Transverse colon (tissue), 4 donors: ENCODE measurements around the gene MEP1A. TPM values are rescaled to one million over a fixed set of nuclear protein-coding genes. Genes with fewer than 3 reads are reported as not detected.
"Not testable (repeated sequence)": the region's sequence is repeated elsewhere in the genome, so short reads cannot be mapped to it uniquely, and the experiment has no call there.

Experiments used
- DNase-seq: peaks from one replicate; pipeline ENCODE4 v3.0.0-alpha.2; 2019
- H3K27ac ChIP-seq, 4 donors: fragments of 200-600 bp; sonication (generic); 2 replicates each; pipeline ENCODE4 v1.5.1; 2016 to 2018; ENCODE audit warnings: inconsistent platforms in 4 of 4
- H3K27me3 ChIP-seq: fragments of 200-600 bp; sonication (generic); 2 replicates; pipeline ENCODE4 v1.5.1; 2017; ENCODE audit warnings: inconsistent platforms
- H3K36me3 ChIP-seq, 4 donors: fragments of 200-600 bp; sonication (generic); 2 replicates each; pipeline ENCODE4 v1.5.1; 2017 to 2019; ENCODE audit warnings: inconsistent platforms in 4 of 4
- H3K4me1 ChIP-seq, 4 donors: fragments of 200-600 bp; sonication (generic); 2 replicates each; pipeline ENCODE4 v1.5.1; 2017 to 2020; ENCODE audit warnings: inconsistent platforms in 4 of 4
- H3K4me3 ChIP-seq, 4 donors: fragments of 200-600 bp; sonication (generic); 1 replicate in 1 of 4; 2 replicates in 3 of 4; pipeline versions ENCODE4 v1.5.1 to v1.6.1; 2017 to 2019; ENCODE audit warnings: inconsistent platforms in 4 of 4
- H3K9me3 ChIP-seq, 2 donors: fragments of 200-600 bp; sonication (generic); 2 replicates each; pipeline ENCODE4 v1.5.1; 2017 to 2019; ENCODE audit warnings: inconsistent platforms in 2 of 2
- EP300 ChIP-seq: sonication (generic); formaldehyde crosslinking; IDR thresholded peaks from one replicate; pipeline ENCODE4 v1.6.1; 2017; ENCODE audit warnings: antibody characterized with exemption, low read depth
- POLR2A ChIP-seq: fragments of 450-650 bp; IDR thresholded peaks from one replicate; pipeline ENCODE4 v1.6.1; 2016; ENCODE audit warnings: antibody characterized with exemption, mild to moderate bottlenecking, moderate library complexity
- POLR2AphosphoS5 ChIP-seq, 3 donors: sonication (generic); formaldehyde crosslinking; IDR thresholded peaks; one replicate each; pipeline ENCODE4 v1.6.1; 2016; ENCODE audit warnings: antibody characterized with exemption in 3 of 3
- WGBS, 2 donors: methylation state at CpG; one replicate each; pipeline ENCODE4 v1.1.5; 2018; ENCODE audit warnings: low coverage in 1 of 2; 5-methylcytosine and 5-hydroxymethylcytosine counted together
- in situ Hi-C, 4 donors: fragments of 200-750 bp; cut with MboI; loops; one replicate each; pipeline versions ENCODE4 v1.15.0 to v1.15.1; 2017; ENCODE audit warnings: low sequenced_read_pairs in 3 of 4, low pct_ligation_motif_present in 1 of 4, low pct_unique_long_range_greater_than_20kb in 1 of 4
- intact Hi-C: fragments of 100-400 bp; cut with DNase I; formaldehyde crosslinking; loops from one replicate; pipeline ENCODE4 v1.15.1; 2023; ENCODE audit warnings: low total_unique reads
- total RNA-seq, 4 donors: library from RNA; depleted of rRNA; stranded (reverse); fragments of >200 nt; gene quantifications; one replicate each; pipeline ENCODE4 v1.1.0, GENCODE V29; 2016
- TF ChIP-seq, protein P1 (sequence below), 5 experiments: fragments of 200-600 bp in 3 of 5; fragments of 450-650 bp in 2 of 5; sonication (generic) in 3 of 5; IDR thresholded peaks; 1 replicate in 2 of 5; 2 replicates in 3 of 5; pipeline ENCODE4 v1.5.1; 2016 to 2017; ENCODE audit warnings: antibody characterized with exemption in 5 of 5, inconsistent platforms in 3 of 5, mild to moderate bottlenecking in 2 of 5, moderate library complexity in 1 of 5

MEP1A gene
- total RNA-seq, 4 donors from 2014 or later = 31.2 to 601 (median 223) TPM

DNA sequence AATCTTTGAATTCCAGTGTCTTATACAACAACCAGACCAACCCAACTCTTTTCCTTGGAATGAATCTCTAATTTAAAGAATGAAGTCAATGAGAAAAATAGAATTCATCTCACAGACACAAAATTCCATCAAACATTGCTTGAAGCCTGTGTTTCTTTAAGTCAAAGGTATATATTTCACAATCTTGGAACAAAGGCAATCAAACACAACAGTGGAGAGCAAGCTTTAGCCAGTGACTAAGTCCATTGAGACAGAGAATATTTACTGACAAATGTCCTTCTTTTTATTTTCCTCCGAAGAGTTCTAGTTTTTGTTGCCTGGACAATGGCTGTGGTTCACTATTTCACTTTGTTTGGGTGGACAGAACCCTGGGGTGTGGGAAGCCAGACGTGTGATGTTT is 35.8 kb downstream of the MEP1A start:
- in situ Hi-C loops = loop anchor here in 2 of 4 donors (25.0 kb wide), 1 partner anchor 483 kb away; the partner anchor contains the start of gene TNFRSF21 (in 2 of the 2)
- 74 to 86% methylated on average over 1 to 2 of the region's 2 CpGs for WGBS, 2 donors
- TF ChIP-seq EP300 (no peak), POLR2A (no peak), POLR2AphosphoS5 (IDR thresholded peaks at IDR 0.05) (no peak)
- TF ChIP-seq, protein P1, sequence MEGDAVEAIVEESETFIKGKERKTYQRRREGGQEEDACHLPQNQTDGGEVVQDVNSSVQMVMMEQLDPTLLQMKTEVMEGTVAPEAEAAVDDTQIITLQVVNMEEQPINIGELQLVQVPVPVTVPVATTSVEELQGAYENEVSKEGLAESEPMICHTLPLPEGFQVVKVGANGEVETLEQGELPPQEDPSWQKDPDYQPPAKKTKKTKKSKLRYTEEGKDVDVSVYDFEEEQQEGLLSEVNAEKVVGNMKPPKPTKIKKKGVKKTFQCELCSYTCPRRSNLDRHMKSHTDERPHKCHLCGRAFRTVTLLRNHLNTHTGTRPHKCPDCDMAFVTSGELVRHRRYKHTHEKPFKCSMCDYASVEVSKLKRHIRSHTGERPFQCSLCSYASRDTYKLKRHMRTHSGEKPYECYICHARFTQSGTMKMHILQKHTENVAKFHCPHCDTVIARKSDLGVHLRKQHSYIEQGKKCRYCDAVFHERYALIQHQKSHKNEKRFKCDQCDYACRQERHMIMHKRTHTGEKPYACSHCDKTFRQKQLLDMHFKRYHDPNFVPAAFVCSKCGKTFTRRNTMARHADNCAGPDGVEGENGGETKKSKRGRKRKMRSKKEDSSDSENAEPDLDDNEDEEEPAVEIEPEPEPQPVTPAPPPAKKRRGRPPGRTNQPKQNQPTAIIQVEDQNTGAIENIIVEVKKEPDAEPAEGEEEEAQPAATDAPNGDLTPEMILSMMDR (IDR thresholded peaks at IDR 0.05) = no peak

DNA sequence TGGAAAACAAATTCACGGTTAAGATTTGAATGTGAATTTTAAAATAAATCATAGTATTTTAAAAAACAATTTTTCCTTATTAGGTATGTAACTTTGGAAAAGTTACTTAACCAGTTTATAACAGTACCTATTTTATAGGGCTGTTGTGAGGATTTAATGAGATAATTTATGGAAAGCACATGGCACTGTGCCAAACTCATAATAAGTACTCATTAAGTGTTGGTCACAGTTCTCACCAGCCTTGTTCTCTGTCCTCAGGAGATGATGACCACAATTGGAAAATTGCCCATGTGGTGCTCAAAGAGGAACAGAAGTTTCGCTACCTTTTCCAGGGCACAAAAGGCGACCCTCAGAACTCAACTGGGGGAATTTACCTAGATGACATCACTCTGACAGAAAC is 39.6 kb downstream of the MEP1A start:
- DNase-seq = no peak
- H3K4me1 ChIP-seq = peaks cover 0 to 12% (median 0%) of the 10 kb centered on the region in 4 donors
- no peak overlapping the region for H3K4me3 ChIP-seq
- intact Hi-C loops = no loop called here
- H3K9me3 ChIP-seq = no peaks in the 10 kb centered on the region
- TF ChIP-seq POLR2A = no peak
- TF ChIP-seq EP300 = no peak
- TF ChIP-seq POLR2AphosphoS5 (IDR thresholded peaks at IDR 0.05) = no peak
- TF ChIP-seq, protein P1 (IDR thresholded peaks at IDR 0.05) = no peak
- H3K27me3 ChIP-seq = no peaks in the 10 kb centered on the region
- 78 to 88% methylated on average over 1 to 3 of the region's 3 CpGs for WGBS, 2 donors
- no peaks in the 10 kb centered on the region for H3K36me3 ChIP-seq
- in situ Hi-C loops = loop anchor here in 2 of 4 donors (25.0 kb wide), 1 partner anchor 479 kb away; the partner anchor contains the start of gene TNFRSF21 (in 2 of the 2)
- no peak overlapping the region for H3K27ac ChIP-seq

More for the DNA sequence above, 35.8 kb downstream of the MEP1A start:
- no peak overlapping the region for H3K4me3 ChIP-seq
- no peak for DNase-seq
- H3K36me3 ChIP-seq = no peaks in the 10 kb centered on the region
- no peaks in the 10 kb centered on the region for H3K27me3 ChIP-seq
- intact Hi-C loops = no loop called here
- no peaks in the 10 kb centered on the region for H3K9me3 ChIP-seq
- no peak overlapping the region for H3K27ac ChIP-seq
- peaks cover 0 to 5% (median 0%) of the 10 kb centered on the region in 4 donors for H3K4me1 ChIP-seq

DNA sequence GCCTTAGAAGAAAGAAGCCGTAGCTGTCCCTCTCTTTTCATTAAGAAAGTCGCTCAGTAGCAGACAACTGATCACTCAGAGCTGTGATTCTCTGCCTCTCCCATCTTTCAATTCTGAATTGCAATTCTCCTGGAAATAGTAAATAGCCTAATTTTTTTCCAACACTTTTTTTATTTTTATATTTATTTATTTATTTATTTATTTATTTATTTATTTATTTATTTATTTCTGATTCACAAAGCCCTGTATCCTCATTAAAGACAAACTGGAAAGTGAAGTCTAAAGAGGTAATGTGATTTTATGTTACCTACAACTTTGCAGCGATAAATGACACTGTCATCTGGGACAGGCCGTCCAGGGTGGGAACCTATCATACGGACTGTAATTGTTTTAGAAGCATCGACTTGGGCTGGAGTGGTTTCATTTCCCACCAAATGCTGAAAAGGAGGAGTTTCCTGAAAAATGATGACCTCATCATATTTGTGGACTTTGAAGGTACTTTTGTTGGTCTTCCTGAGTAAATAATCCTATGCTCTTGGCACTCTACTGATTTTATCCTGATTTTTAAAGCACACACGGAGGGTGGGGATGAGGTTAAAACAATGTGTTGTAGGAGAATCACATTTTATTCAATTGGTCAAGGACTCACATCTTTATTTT is 41.2 kb downstream of the MEP1A start:
- H3K27me3 ChIP-seq, H3K9me3 ChIP-seq, H3K36me3 ChIP-seq, H3K4me3 ChIP-seq, DNase-seq, H3K27ac ChIP-seq, intact Hi-C loops: not testable (repeated sequence)
- WGBS, 2 donors = 61 to 77% methylated on average over 6 to 7 of the region's 7 CpGs
- in situ Hi-C loops = loop anchor here in 2 of 4 donors (25.0 kb wide), 1 partner anchor 478 kb away; the partner anchor contains the start of gene TNFRSF21 (in 2 of the 2)
- H3K4me1 ChIP-seq = peaks cover 0 to 12% (median 0%) of the 10 kb centered on the region in 4 donors

DNA sequence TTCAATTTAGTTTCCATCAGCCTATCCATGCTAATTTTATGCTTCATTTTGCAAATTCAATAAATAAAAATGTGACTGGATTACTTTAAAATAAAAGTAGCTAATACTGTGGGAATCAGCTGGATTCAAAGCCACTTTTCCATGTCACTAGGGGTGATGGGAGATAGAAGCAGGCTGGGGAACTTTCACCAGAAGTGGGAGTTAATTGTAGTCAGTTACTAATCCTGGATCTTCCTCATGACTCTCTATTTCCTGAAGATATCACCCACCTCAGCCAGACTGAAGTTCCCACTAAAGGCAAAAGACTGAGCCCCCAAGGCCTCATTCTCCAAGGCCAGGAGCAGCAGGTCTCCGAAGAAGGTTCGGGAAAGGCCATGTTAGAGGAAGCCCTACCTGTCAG is 41.8 kb downstream of the MEP1A start:
- H3K27me3 ChIP-seq, H3K36me3 ChIP-seq, H3K4me3 ChIP-seq, intact Hi-C loops, H3K9me3 ChIP-seq, DNase-seq, H3K27ac ChIP-seq: not testable (repeated sequence)
- WGBS, 2 donors = 98% methylated on average over 2 of the region's 2 CpGs; no CpG with 5 or more reads in 1 of the 2 donors
- H3K4me1 ChIP-seq = peaks cover 0 to 12% (median 0%) of the 10 kb centered on the region in 4 donors
- in situ Hi-C loops = loop anchor here in 2 of 4 donors (25.0 kb wide), 1 partner anchor 477 kb away; the partner anchor contains the start of gene TNFRSF21 (in 2 of the 2)

DNA sequence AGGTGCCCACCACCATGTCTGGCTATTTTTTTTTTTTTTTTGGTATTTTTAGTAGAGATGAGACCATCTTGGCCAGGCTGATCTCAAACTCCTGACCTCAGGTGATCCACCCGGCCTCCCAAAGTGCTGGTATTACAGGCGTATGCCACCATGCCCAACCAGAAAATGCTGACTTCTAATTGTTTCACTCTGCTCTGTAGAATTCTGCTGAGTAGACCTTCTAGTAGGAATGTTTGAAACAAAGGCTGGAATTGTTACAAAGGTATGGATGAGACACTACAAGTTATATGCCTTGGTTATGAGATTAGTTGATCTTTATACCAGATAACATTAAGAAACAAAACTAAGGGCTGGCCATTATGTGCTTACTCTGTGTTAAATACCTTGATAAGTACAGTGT is 44.8 kb downstream of the MEP1A start:
- Histone ChIP-seq H3K36me3 (no peaks in the 10 kb centered on the region), H3K27ac (no peak overlapping the region), H3K4me3 (no peak overlapping the region), H3K4me1 (peaks cover 0 to 8% (median 0%) of the 10 kb centered on the region in 4 donors), H3K9me3 (peaks cover 0 to 5% of the 10 kb centered on the region in 2 donors), H3K27me3 (no peaks in the 10 kb centered on the region)
- WGBS, 2 donors = 80 to 97% methylated on average over 2 of the region's 2 CpGs
- TF ChIP-seq EP300 (no peak), POLR2A (no peak), POLR2AphosphoS5 (IDR thresholded peaks at IDR 0.05) (no peak)
- TF ChIP-seq, protein P1 (IDR thresholded peaks at IDR 0.05) = no peak
- no peak for DNase-seq
- in situ Hi-C loops (loop anchor here in 2 of 4 donors (25.0 kb wide), 1 partner anchor 474 kb away; the partner anchor contains the start of gene TNFRSF21 (in 2 of the 2)), intact Hi-C loops (no loop called here)

DNA sequence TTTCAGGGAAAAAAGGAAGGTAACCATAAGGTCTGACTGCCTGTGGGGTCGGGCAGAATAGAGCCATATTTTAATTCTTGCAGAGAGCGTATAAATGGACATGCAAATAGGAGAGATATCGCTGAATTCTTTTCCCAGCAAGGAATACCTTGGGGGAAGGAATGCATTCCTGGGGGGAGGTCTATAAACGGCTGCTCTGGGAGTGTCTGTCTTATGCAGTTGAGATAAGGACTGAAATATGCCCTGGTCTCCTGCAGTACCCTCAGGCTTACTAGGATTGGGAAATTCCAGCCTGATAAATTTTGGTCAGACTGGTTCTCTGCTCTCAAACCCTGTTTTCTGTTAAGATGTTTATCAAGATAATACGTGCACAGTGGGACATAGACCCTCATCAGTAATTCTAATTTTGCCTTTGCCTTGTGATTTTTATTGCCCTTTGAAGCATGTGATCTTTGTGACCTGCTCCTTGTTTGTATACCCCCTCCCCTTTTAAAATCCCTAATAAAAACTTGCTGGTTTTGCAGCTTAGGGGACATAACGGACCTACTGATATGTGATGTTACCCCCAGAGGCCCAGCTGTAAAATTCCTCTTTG is 49.2 kb downstream of the MEP1A start:
- H3K4me1 ChIP-seq, H3K4me3 ChIP-seq, DNase-seq, H3K27me3 ChIP-seq, intact Hi-C loops, H3K9me3 ChIP-seq, H3K27ac ChIP-seq, H3K36me3 ChIP-seq: not testable (repeated sequence)
- 90 to 94% methylated on average over 5 to 6 of the region's 6 CpGs for WGBS, 2 donors
- in situ Hi-C loops = loop anchor here in 2 of 4 donors (25.0 kb wide), 1 partner anchor 470 kb away; the partner anchor contains the start of gene TNFRSF21 (in 2 of the 2)
